Liver (tissue), 9 donors: Measurements from ENCODE around the gene SLC25A39. TPM values are rescaled to one million over a fixed set of nuclear protein-coding genes. Genes with fewer than 3 reads are reported as not detected.

Source experiments
- DNase-seq: peaks from one replicate; pipeline ENCODE4 v3.0.0-alpha.2; 2017; ENCODE audit warnings: low spot score
- H3K27ac ChIP-seq, 2 donors: one replicate each; pipeline ENCODE4 v1.7.0; 2013; ENCODE audit warnings: inconsistent platforms in 2 of 2, low read length in 2 of 2, control low read depth in 1 of 2, low read depth in 1 of 2, mild to moderate bottlenecking in 1 of 2
- H3K27me3 ChIP-seq, 4 donors: one replicate each; pipeline versions ENCODE4 v1.6.1 to v1.7.0; 2013; ENCODE audit warnings: low read length in 3 of 4, inconsistent platforms in 1 of 4, mild to moderate bottlenecking in 1 of 4, moderate library complexity in 1 of 4; ENCODE audit not compliant: control insufficient read depth in 4 of 4, insufficient read depth in 4 of 4
- H3K36me3 ChIP-seq, 4 donors: one replicate each; pipeline versions ENCODE4 v1.6.1 to v1.7.0; 2013; ENCODE audit warnings: low read length in 3 of 4, mild to moderate bottlenecking in 3 of 4, low read depth in 1 of 4, moderate library complexity in 1 of 4; ENCODE audit not compliant: control insufficient read depth in 4 of 4, insufficient read depth in 3 of 4
- H3K4me1 ChIP-seq, 4 donors: one replicate each; pipeline versions ENCODE4 v1.6.1 to v1.7.0; 2013; ENCODE audit warnings: low read length in 3 of 4, mild to moderate bottlenecking in 3 of 4, moderate library complexity in 1 of 4; ENCODE audit not compliant: control insufficient read depth in 4 of 4, insufficient read depth in 4 of 4
- H3K4me3 ChIP-seq, 3 donors: one replicate each; pipeline versions ENCODE4 v1.6.1 to v1.7.0; 2013; ENCODE audit warnings: low read length in 3 of 3, control low read depth in 1 of 3, low read depth in 1 of 3, mild to moderate bottlenecking in 1 of 3
- H3K9ac ChIP-seq, 2 donors: one replicate each; pipeline ENCODE4 v1.7.0; 2013; ENCODE audit warnings: low read length in 2 of 2, mild to moderate bottlenecking in 2 of 2, moderate library complexity in 2 of 2, control low read depth in 1 of 2, low read depth in 1 of 2
- H3K9me3 ChIP-seq, 4 donors: one replicate each; pipeline versions ENCODE4 v1.6.1 to v1.7.0; 2013; ENCODE audit warnings: low read length in 3 of 4; ENCODE audit not compliant: control insufficient read depth in 4 of 4
- EGR1 ChIP-seq, 2 donors: IDR thresholded peaks; 2 replicates each; pipeline ENCODE4 v1.6.1; 2016 to 2018; ENCODE audit warnings: antibody characterized with exemption in 2 of 2, low read depth in 2 of 2
- GABPA ChIP-seq, 2 donors: IDR thresholded peaks in 1 of 2; conservative IDR thresholded peaks in 1 of 2; 2 replicates each; pipeline ENCODE4 v1.6.1; 2016; ENCODE audit warnings: antibody characterized with exemption in 2 of 2, mild to moderate bottlenecking in 1 of 2, moderate library complexity in 1 of 2
- HNF4A ChIP-seq, 2 donors: conservative IDR thresholded peaks; 2 replicates each; pipeline ENCODE4 v1.6.1; 2016; ENCODE audit warnings: antibody characterized with exemption in 2 of 2, mild to moderate bottlenecking in 2 of 2
- HNF4G ChIP-seq: IDR thresholded peaks from 2 replicates; pipeline ENCODE4 v1.6.1; 2016; ENCODE audit warnings: antibody characterized with exemption
- JUND ChIP-seq, 2 donors: IDR thresholded peaks; 2 replicates each; pipeline ENCODE4 v1.6.1; 2016; ENCODE audit warnings: antibody characterized with exemption in 2 of 2
- NR2F2 ChIP-seq: IDR thresholded peaks from 2 replicates; pipeline ENCODE4 v1.6.1; 2016; ENCODE audit warnings: antibody characterized with exemption
- RAD21 ChIP-seq, 2 donors: IDR thresholded peaks; 2 replicates each; pipeline ENCODE4 v1.6.1; 2016; ENCODE audit warnings: antibody characterized with exemption in 2 of 2, mild to moderate bottlenecking in 2 of 2
- RXRA ChIP-seq, 2 donors: IDR thresholded peaks; 2 replicates each; pipeline ENCODE4 v1.6.1; 2017 to 2018; ENCODE audit warnings: antibody characterized with exemption in 2 of 2, mild to moderate bottlenecking in 1 of 2
- TAF1 ChIP-seq: conservative IDR thresholded peaks from 2 replicates; pipeline ENCODE4 v1.6.1; 2016; ENCODE audit warnings: antibody characterized with exemption, mild to moderate bottlenecking
- YY1 ChIP-seq: IDR thresholded peaks from 2 replicates; pipeline ENCODE4 v1.6.1; 2016; ENCODE audit warnings: antibody characterized with exemption, mild to moderate bottlenecking
- WGBS: extraction: QIAGEN DNeasy Blood & Tissue Kit; methylation state at CpG from one replicate; pipeline ENCODE4 v1.1.7; 2013; 5-methylcytosine and 5-hydroxymethylcytosine counted together
- polyA plus RNA-seq, 2 donors: library from polyadenylated mRNA; stranded (reverse) in 1 of 2; unstranded in 1 of 2; fragments of 200-250 nt in 1 of 2; fragments of >200 nt in 1 of 2; fragmentation: Nextera tagmentation in 1 of 2; extraction: Ambion mirVana in 1 of 2; gene quantifications; one replicate each; pipeline versions ENCODE4 v1.2.1 to v1.2.3, GENCODE V29; 2013 to 2015
- total RNA-seq, 2 donors: library from RNA; depleted of rRNA; stranded (reverse); fragments of >200 nt; gene quantifications; one replicate each; pipeline ENCODE4 v1.2.3, GENCODE V29; 2014
- TF ChIP-seq, protein P1 (sequence below): IDR thresholded peaks from 2 replicates; pipeline ENCODE4 v1.6.1; 2016; ENCODE audit warnings: antibody characterized with exemption
- TF ChIP-seq, protein P2 (sequence below): IDR thresholded peaks from 2 replicates; pipeline ENCODE4 v1.6.1; 2016; ENCODE audit warnings: antibody characterized with exemption, mild to moderate bottlenecking
- TF ChIP-seq, protein P3 (sequence below): IDR thresholded peaks from 2 replicates; pipeline ENCODE4 v1.6.1; 2016; ENCODE audit warnings: antibody characterized with exemption
- TF ChIP-seq, protein P4 (sequence below): fragments of 150-350 bp; IDR thresholded peaks from 2 replicates; pipeline ENCODE4 v1.5.1; 2017; ENCODE audit warnings: improper control_type of control experiment, low read depth, low read length; ENCODE audit not compliant: missing input control
- donor health status: healthy.
- donor health status: healthy.
- donor health status: healthy.
- donor health status: healthy.
- donor health status: healthy.

SLC25A39 gene
- total and polyA plus RNA-seq, 4 donors: 62.0 to 395 (median 83.8) TPM

DNA sequence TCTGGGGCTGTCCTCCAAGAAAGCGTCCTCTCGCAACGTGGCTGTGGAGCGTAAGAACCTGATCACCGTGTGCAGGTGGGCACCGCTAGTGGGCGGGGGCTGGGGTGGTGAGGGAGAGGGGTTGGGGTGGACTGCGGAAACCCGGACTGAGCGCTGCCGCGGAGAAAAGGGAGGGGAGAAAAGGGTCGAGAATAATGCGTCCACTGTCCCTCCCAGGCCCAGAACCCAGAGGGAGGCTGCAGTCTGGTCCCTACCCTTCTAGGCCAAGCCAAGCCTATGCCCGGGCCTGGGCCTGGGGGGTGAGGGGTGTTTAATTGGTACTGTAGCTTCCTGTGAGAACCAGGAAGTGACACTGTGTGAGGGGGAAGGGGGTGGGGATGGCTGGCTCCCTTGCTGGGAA is 15.8 kb downstream of the SLC25A39 start (continued):
- TF ChIP-seq, protein P1, sequence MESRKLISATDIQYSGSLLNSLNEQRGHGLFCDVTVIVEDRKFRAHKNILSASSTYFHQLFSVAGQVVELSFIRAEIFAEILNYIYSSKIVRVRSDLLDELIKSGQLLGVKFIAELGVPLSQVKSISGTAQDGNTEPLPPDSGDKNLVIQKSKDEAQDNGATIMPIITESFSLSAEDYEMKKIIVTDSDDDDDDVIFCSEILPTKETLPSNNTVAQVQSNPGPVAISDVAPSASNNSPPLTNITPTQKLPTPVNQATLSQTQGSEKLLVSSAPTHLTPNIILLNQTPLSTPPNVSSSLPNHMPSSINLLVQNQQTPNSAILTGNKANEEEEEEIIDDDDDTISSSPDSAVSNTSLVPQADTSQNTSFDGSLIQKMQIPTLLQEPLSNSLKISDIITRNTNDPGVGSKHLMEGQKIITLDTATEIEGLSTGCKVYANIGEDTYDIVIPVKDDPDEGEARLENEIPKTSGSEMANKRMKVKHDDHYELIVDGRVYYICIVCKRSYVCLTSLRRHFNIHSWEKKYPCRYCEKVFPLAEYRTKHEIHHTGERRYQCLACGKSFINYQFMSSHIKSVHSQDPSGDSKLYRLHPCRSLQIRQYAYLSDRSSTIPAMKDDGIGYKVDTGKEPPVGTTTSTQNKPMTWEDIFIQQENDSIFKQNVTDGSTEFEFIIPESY: no peak
- TF ChIP-seq TAF1 (no peak), RAD21 (IDR thresholded peaks at IDR 0.05) (no peak), RXRA (IDR thresholded peaks at IDR 0.05) (no peak), NR2F2 (no peak), HNF4A (conservative IDR thresholded peaks at IDR 0.05) (no peak), JUND (IDR thresholded peaks at IDR 0.05) (no peak), GABPA (IDR thresholded peaks at IDR 0.05 in 1 of 2, conservative IDR thresholded peaks at IDR 0.05 in 1 of 2) (no peak)

DNA sequence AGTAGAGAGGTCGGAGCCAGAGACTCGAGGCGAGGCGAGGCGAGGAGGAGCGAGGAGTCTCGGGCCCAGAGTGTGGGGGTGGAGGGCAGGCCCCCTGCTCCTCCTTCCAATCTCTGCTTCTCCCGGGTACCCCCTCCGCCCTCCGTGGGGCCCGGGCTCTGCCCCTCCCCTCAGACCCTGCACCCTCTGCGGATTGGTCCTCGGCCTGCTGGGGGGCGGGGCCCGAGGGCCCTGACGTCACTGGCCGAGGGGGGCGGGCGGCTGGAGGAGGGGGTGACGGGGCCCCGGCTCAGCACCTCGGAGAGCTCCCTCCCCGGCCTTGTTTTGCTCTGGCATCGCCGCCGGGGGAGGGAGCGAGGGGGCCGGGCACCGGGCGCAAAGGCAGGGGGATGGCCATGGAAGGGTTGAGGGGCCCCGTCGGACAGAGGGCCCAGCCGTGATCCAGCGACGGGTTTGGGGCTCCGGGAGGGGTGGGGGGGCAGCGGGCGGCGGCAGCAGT is 16.3 kb downstream of the SLC25A39 start, which contains the start of gene RUNDC3A:
TSS of gene RUNDC3A (plus strand) at position 282 of the 499 bp plus-strand sequence. CDS start 232 bp downstream, outside the sequence.
- H3K27ac ChIP-seq: no peak within 1 kb of the TSS
- WGBS: 4% methylated on average over 39 of the region's 39 CpGs
- no peaks in the 10 kb centered on the region for H3K36me3 ChIP-seq
- H3K4me3 ChIP-seq: peak within 1 kb of the TSS in 1 of 3 donors; percentile 34
- DNase-seq: peak; percentile 88
- H3K9ac ChIP-seq: no peak within 1 kb of the TSS
- peaks cover 0 to 7% (median 2%) of the 10 kb centered on the region in 4 donors for H3K27me3 ChIP-seq
- TF ChIP-seq TAF1 (no peak), GABPA (IDR thresholded peaks at IDR 0.05 in 1 of 2, conservative IDR thresholded peaks at IDR 0.05 in 1 of 2) (no peak), YY1 (no peak), JUND (IDR thresholded peaks at IDR 0.05) (no peak), HNF4G (no peak)
- TF ChIP-seq, protein P2, sequence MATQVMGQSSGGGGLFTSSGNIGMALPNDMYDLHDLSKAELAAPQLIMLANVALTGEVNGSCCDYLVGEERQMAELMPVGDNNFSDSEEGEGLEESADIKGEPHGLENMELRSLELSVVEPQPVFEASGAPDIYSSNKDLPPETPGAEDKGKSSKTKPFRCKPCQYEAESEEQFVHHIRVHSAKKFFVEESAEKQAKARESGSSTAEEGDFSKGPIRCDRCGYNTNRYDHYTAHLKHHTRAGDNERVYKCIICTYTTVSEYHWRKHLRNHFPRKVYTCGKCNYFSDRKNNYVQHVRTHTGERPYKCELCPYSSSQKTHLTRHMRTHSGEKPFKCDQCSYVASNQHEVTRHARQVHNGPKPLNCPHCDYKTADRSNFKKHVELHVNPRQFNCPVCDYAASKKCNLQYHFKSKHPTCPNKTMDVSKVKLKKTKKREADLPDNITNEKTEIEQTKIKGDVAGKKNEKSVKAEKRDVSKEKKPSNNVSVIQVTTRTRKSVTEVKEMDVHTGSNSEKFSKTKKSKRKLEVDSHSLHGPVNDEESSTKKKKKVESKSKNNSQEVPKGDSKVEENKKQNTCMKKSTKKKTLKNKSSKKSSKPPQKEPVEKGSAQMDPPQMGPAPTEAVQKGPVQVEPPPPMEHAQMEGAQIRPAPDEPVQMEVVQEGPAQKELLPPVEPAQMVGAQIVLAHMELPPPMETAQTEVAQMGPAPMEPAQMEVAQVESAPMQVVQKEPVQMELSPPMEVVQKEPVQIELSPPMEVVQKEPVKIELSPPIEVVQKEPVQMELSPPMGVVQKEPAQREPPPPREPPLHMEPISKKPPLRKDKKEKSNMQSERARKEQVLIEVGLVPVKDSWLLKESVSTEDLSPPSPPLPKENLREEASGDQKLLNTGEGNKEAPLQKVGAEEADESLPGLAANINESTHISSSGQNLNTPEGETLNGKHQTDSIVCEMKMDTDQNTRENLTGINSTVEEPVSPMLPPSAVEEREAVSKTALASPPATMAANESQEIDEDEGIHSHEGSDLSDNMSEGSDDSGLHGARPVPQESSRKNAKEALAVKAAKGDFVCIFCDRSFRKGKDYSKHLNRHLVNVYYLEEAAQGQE: peak; percentile 99
- H3K9me3 ChIP-seq: no peaks in the 10 kb centered on the region
- H3K4me1 ChIP-seq: peaks cover 5 to 13% (median 8%) of the 10 kb centered on the region in 4 donors

DNA sequence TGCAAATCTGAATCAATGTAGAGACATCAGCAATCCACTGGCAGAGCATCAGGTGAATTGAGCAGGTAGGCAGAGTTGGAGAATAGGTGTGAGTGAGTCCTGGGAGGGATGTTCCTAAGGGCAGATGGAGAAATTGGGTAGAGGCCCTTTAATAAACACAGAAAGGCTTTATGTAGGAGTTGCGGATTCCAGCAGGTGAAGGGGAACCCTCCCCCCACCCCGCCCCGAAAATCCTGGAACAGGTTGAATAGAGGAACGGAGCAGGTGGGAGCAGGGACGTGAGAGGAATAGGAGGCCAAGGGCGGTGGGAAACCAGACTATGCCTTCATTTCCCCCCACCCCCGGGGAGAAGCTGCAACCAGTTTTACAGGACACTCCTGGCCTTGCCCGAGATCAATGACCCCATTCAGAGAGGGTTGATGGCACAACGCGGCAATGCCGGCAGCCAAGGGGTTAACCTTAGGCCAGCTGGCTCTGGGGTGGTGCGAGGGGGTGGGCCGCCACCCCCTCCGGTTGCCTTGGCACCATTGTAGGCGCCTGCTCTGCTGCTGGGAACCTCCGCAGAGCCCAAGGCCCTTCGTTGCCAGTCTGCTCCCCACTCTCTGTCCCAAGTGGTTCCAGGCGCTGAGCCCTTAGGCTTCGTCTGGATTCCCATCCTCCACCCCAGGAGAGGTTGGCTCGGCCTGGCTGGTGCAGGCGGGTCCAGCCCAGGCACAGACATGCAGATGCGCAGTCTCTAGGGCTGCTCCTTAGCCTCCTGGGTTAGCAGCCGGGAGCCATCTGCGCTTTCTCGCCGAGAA is 17.0 kb downstream of the SLC25A39 start:
- Histone ChIP-seq H3K9ac (no peak overlapping the region), H3K4me3 (peak overlapping the region in 1 of 3 donors; percentile 34), H3K27ac (no peak overlapping the region), H3K36me3 (no peaks in the 10 kb centered on the region), H3K4me1 (peaks cover 5 to 13% (median 8%) of the 10 kb centered on the region in 4 donors), H3K27me3 (peaks cover 0 to 7% (median 2%) of the 10 kb centered on the region in 4 donors), H3K9me3 (no peaks in the 10 kb centered on the region)
- TF ChIP-seq EGR1 (IDR thresholded peaks at IDR 0.05; ENCODE audit: low read depth in 2 of 2) (no peak), NR2F2 (no peak)
- TF ChIP-seq, protein P3, sequence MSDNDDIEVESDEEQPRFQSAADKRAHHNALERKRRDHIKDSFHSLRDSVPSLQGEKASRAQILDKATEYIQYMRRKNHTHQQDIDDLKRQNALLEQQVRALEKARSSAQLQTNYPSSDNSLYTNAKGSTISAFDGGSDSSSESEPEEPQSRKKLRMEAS: no peak
- TF ChIP-seq, protein P4, sequence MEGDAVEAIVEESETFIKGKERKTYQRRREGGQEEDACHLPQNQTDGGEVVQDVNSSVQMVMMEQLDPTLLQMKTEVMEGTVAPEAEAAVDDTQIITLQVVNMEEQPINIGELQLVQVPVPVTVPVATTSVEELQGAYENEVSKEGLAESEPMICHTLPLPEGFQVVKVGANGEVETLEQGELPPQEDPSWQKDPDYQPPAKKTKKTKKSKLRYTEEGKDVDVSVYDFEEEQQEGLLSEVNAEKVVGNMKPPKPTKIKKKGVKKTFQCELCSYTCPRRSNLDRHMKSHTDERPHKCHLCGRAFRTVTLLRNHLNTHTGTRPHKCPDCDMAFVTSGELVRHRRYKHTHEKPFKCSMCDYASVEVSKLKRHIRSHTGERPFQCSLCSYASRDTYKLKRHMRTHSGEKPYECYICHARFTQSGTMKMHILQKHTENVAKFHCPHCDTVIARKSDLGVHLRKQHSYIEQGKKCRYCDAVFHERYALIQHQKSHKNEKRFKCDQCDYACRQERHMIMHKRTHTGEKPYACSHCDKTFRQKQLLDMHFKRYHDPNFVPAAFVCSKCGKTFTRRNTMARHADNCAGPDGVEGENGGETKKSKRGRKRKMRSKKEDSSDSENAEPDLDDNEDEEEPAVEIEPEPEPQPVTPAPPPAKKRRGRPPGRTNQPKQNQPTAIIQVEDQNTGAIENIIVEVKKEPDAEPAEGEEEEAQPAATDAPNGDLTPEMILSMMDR: no peak
- DNase-seq: no peak
- WGBS: 8% methylated on average over 26 of the region's 26 CpGs
